GM12878 (cell line): ENCODE measurements around the gene ANXA2R. TPM values are rescaled to one million over a fixed set of nuclear protein-coding genes. Genes with fewer than 3 reads are reported as not detected.

Experiments
- ATAC-seq: fragments of 200-7000 bp; cut with Tn5 transposase; 3 replicates; pipeline ENCODE4 v1.9.1; 2020; ENCODE audit warnings: mild to moderate bottlenecking, moderate library complexity
- BruUV-seq: library from RNA; stranded (reverse); fragments of 400-500 nt; replicated peaks from 2 replicates; lab custom pipeline; 2021; lab: Mats Ljungman, UMichigan
- CTCF ChIA-PET: fragments of 300-600 bp; sonication (Branson Sonifier 250); formaldehyde crosslinking; extraction: SDS; loops from one replicate; lab custom pipeline; 2021; ENCODE audit warnings: inconsistent platforms; lab: Yijun Ruan, JAX
- POLR2A ChIA-PET: fragments of 350-600 bp; formaldehyde crosslinking; extraction: SDS; loops from one replicate; lab custom pipeline; 2021; ENCODE audit warnings: inconsistent platforms; lab: Charles Lee
- RAD21 ChIA-PET: fragments of 300-600 bp; sonication (Branson Sonifier 250); formaldehyde crosslinking; loops from one replicate; lab custom pipeline; 2023; ENCODE audit warnings: antibody characterized with exemption; ENCODE audit not compliant: unreplicated experiment; lab: Charles Lee
- SMC1A ChIA-PET: fragments of 300-600 bp; sonication (Branson Sonifier 250); formaldehyde crosslinking; loops from one replicate; lab custom pipeline; 2023; ENCODE audit not compliant: unreplicated experiment, uncharacterized antibody; lab: Charles Lee
- DNase-seq: peaks from one replicate; pipeline ENCODE4 v3.0.0-alpha.2; 2011; ENCODE audit warnings: low read depth, low spot score
- FAIRE-seq: peaks from 3 replicates; lab custom pipeline; 2011; peaks lifted over from hg19 to GRCh38; lab: Jason Lieb, UNC
- H2AFZ ChIP-seq: 2 replicates; pipeline ENCODE4 v1.6.0; 2011; ENCODE audit warnings: low read depth, low read length, control low read depth; ENCODE audit not compliant: control insufficient read depth
- H3K27ac ChIP-seq: 2 replicates; pipeline ENCODE4 v1.5.1; 2011; ENCODE audit warnings: control low read depth; ENCODE audit not compliant: control insufficient read depth, insufficient read depth
- H3K27me3 ChIP-seq, 2 experiments: replicated peaks in 1 of 2; 2 replicates each; pipeline versions ENCODE4 v1.6.0 to v1.6.1; 2011; ENCODE audit warnings: low read length in 1 of 2; ENCODE audit not compliant: control insufficient read depth in 2 of 2, insufficient read depth in 2 of 2
- H3K36me3 ChIP-seq, 2 experiments: 2 replicates each; pipeline ENCODE4 v1.5.1; 2011; ENCODE audit warnings: low read length in 1 of 2; ENCODE audit not compliant: control insufficient read depth in 2 of 2, insufficient read depth in 2 of 2
- H3K4me1 ChIP-seq: 2 replicates; pipeline ENCODE4 v1.6.1; 2011; ENCODE audit warnings: mild to moderate bottlenecking, low read length, moderate library complexity, mixed read lengths; ENCODE audit not compliant: control insufficient read depth, insufficient read depth
- H3K4me2 ChIP-seq: 2 replicates; pipeline ENCODE4 v1.6.0; 2011; ENCODE audit warnings: control low read depth; ENCODE audit not compliant: control insufficient read depth, insufficient read depth
- H3K4me3 ChIP-seq: fragments of 200-600 bp; sonication (generic); 2 replicates; pipeline ENCODE4 v1.5.1; 2016
- H3K79me2 ChIP-seq: 2 replicates; pipeline ENCODE4 v1.6.0; 2011; ENCODE audit warnings: low read length; ENCODE audit not compliant: control insufficient read depth, insufficient read depth
- H3K9ac ChIP-seq: 2 replicates; pipeline ENCODE4 v1.8.0; 2011; ENCODE audit warnings: low read length, control low read depth, mixed read lengths; ENCODE audit not compliant: control insufficient read depth, insufficient read depth
- H3K9me3 ChIP-seq: replicated peaks from 3 replicates; pipeline ENCODE4 v1.5.1; 2011; ENCODE audit warnings: mild to moderate bottlenecking, low read length; ENCODE audit not compliant: control insufficient read depth, insufficient read depth
- H4K20me1 ChIP-seq: 2 replicates; pipeline ENCODE4 v1.6.0; 2011; ENCODE audit not compliant: control insufficient read depth, insufficient read depth
- BMI1 ChIP-seq: fragments of 450-650 bp; IDR thresholded peaks from 2 replicates; pipeline ENCODE4 v1.6.1; 2016; ENCODE audit warnings: mild to moderate bottlenecking, moderate library complexity, borderline replicate concordance
- CHD4 ChIP-seq: fragments of 200-600 bp; sonication (generic); IDR thresholded peaks from 2 replicates; pipeline ENCODE4 v1.6.1; 2016; ENCODE audit warnings: mild to moderate bottlenecking
- ELK1 ChIP-seq: IDR thresholded peaks from 2 replicates; pipeline ENCODE4 v1.6.1; 2012; ENCODE audit warnings: low read depth, low read length, improper control_type of control experiment
- POLR2AphosphoS2 ChIP-seq: IDR thresholded peaks from 2 replicates; pipeline ENCODE4 v1.6.1; 2011; ENCODE audit warnings: low read depth, mild to moderate bottlenecking, low read length, improper control_type of control experiment, moderate library complexity
- RELA ChIP-seq: fragments of 450-650 bp; IDR thresholded peaks from 2 replicates; pipeline ENCODE4 v1.8.0; 2014; ENCODE audit warnings: borderline replicate concordance; ENCODE audit not compliant: partially characterized antibody
- STAT3 ChIP-seq: IDR thresholded peaks from 2 replicates; pipeline ENCODE4 v1.6.1; 2011; ENCODE audit warnings: low read depth, low read length, improper control_type of control experiment
- ZBTB33 ChIP-seq: fragments of 450-650 bp; IDR thresholded peaks from 2 replicates; pipeline ENCODE4 v1.6.1; 2017; ENCODE audit warnings: mild to moderate bottlenecking
- ZNF384 ChIP-seq: IDR thresholded peaks from 2 replicates; pipeline ENCODE4 v1.6.1; 2012; ENCODE audit warnings: low read depth, mild to moderate bottlenecking, low read length, improper control_type of control experiment, borderline replicate concordance
- WGBS: methylation state at CpG from one replicate; pipeline ENCODE4 v1.1.6; 2016; ENCODE audit warnings: low lambda C conversion rate; ENCODE audit not compliant: insufficient replicate concordance, insufficient coverage; ENCODE audit errors: missing lambda C conversion rate; 5-methylcytosine and 5-hydroxymethylcytosine counted together
- in situ Hi-C: fragments of 300-500 bp; cut with MboI; formaldehyde crosslinking; loops from 9 replicates; pipeline ENCODE4 v1.14.3; 2018; ENCODE audit warnings: mixed read lengths
- intact Hi-C: fragments of 100-400 bp; cut with micrococcal nuclease; formaldehyde crosslinking; loops from one replicate; pipeline ENCODE4 v1.14.2; 2022; ENCODE audit not compliant: unreplicated experiment
- polyA plus RNA-seq, 11 experiments: library from polyadenylated mRNA; depleted of rRNA in 4 of 11; unstranded in 6 of 11; stranded (reverse) in 5 of 11; fragments of >200 nt; fragmentation: Nextera tagmentation in 4 of 11; fragmentation: Illumina TruSeq in 1 of 11; extraction: Ambion mirVana in 4 of 11; extraction: Trizol in 1 of 11; gene quantifications; 1 replicate in 1 of 11; 2 replicates in 10 of 11; pipeline versions ENCODE4 v1.2.1 to v1.2.3, GENCODE V29; 2011 to 2016; ENCODE audit warnings: inconsistent platforms in 2 of 11, missing spikeins in 2 of 11, low read depth in 1 of 11
- total RNA-seq, 4 experiments: library from RNA; depleted of rRNA in 3 of 4; stranded (reverse); fragments of >200 nt in 3 of 4; fragmentation: Illumina TruSeq in 1 of 4; extraction: Trizol in 1 of 4; gene quantifications; 2 replicates each; pipeline versions ENCODE4 v1.2.1 to v1.2.3, GENCODE V29; 2013 to 2021

ANXA2R gene
- total and polyA plus RNA-seq, 10 of the 15 experiments (the other 5 are each of a cell fraction or from before 2014, with no cell fraction given), result 2.3 to 7.8 (median 4.4) TPM

- H2AFZ ChIP-seq, result peak overlapping the region; percentile 97
- H3K9me3 ChIP-seq, result no peaks in the 10 kb centered on the region
- H3K79me2 ChIP-seq, result peaks cover 4% of the 10 kb centered on the region
- intact Hi-C loops, result loop anchor here (1.0 to 10.0 kb wide), 5 partner anchors 13 to 559 kb away; partner anchors contain the start of gene PAIP1
- in situ Hi-C loops, result no loop called here
- WGBS, result 11% methylated on average over 10 of the region's 10 CpGs
- TF ChIP-seq BMI1 (no peak), RELA (no peak), POLR2AphosphoS2 (no peak), ELK1 (no peak), ZBTB33 (no peak), CHD4 (no peak), STAT3 (no peak), ZNF384 (no peak)
- ATAC-seq (no peak), DNase-seq (no peak), FAIRE-seq (no peak)
- no peaks in the 10 kb centered on the region for H4K20me1 ChIP-seq
- ChIA-PET SMC1A (interaction anchor here (0.8 to 4.2 kb wide), 6 partner anchors 9 to 86 kb away, joined by 3 to 43 read pairs (median 8); no protein-coding TSS in a partner anchor), RAD21 (interaction anchor here (4.1 to 7.7 kb wide), 3 partner anchors 23 to 47 kb away, joined by 33 to 78 read pairs (median 48); partner anchors contain the start of gene ANXA2R), POLR2A (interaction anchor here (0.9 to 5.1 kb wide), 3 partner anchors 13 to 45 kb away, joined by 3 to 62 read pairs (median 4); no protein-coding TSS in a partner anchor), CTCF (interaction anchor here (0.7 to 3.7 kb wide), 8 partner anchors 13 to 87 kb away, joined by 3 to 40 read pairs (median 7); partner anchors contain the start of gene ANXA2R)
- H3K4me1 ChIP-seq, result peaks cover 9% of the 10 kb centered on the region
- no peaks in the 10 kb centered on the region for H3K27me3 ChIP-seq
- no TSS peak for BruUV-seq
- H3K27ac ChIP-seq, result no peak overlapping the region
- peak overlapping the region; percentile 85 for H3K9ac ChIP-seq
- H3K4me2 ChIP-seq, result peak overlapping the region; percentile 94
- peak overlapping the region; percentile 82; the same call in 1 of the 2 replicates for H3K4me3 ChIP-seq
- H3K36me3 ChIP-seq, result no peaks in the 10 kb centered on the region
Observed at GRCh38 chr5:42995360-42995751, 44.8 kb downstream of the ANXA2R start.
